GM19372 (cell line): Measurements from ENCODE around the gene MFAP3L.
"Not testable (repeated sequence)": the region's sequence is repeated elsewhere in the genome, so short reads cannot be mapped to it uniquely, and the experiment has no call there.

Experiments
- ATAC-seq: cut with Tn5 transposase; IDR thresholded peaks from one replicate; pipeline ENCODE4 v1.9.1; 2021; ENCODE audit warnings: mild to moderate bottlenecking, low read depth, moderate library complexity; ENCODE audit not compliant: unreplicated experiment

MFAP3L gene

GRCh38 chr4:170026253-170027021, at the start of gene MFAP3L:
Gene MFAP3L (minus strand): TSS chr4:170026395. CDS start chr4:170005877, 20,518 bp downstream.
- peak; percentile 77 for ATAC-seq

- ATAC-seq: no peak
Observed at GRCh38 chr4:170071196-170071595, 45.0 kb upstream of the MFAP3L start.

DNA sequence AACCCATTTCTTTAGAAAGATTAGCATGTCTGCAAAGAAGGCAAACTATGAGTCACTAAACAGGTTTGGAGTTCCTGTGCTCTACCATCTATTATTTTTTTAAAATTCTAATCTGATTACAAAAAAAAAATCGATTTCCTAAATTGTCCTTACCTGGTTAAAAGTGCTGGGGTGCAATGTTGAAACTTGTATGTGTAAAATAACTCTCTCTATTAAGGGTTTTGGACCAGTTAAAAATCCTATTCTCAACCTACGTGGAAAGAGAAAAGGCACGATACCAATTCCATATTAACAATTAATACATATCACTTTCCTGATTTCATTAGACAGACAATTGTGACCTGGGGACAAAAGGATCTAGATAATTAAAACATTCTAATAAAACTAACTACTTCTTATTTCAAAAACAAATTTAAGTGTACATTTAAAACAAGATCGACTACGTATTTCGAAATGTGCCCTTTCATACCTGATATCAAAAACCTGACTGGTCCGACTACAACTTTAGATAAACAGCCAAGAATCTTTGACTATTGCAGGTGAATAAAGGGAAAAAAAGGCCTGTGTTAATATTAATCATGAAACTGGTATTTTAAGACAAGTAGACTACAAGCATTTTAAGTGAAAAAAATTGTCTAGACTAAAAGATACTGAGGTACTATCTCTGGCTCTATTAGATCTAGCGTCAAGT, 42.4 kb upstream of the MFAP3L start:
- ATAC-seq: no peak

DNA sequence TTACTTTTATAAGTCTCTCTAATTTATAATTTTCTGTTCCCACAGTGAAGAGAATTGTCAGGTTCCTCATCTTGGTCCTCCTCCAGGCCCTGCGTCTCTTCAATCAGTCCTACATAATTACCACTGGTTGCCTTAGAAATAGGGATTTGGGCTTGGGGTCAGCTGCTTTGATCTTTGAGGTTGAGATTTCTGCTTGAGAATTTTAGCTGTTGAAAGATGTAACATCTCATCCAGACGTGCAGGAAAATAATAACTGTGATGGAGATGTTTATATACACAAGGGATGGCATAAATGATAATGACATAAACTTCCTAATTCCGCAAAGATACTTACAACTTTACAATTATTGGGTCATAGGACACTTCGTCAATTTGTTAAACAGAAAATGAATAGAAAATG, 33.2 kb upstream of the MFAP3L start:
- no peak for ATAC-seq

GRCh38 chr4:170058826-170059225, 32.6 kb upstream of the MFAP3L start:
- no peak for ATAC-seq

DNA sequence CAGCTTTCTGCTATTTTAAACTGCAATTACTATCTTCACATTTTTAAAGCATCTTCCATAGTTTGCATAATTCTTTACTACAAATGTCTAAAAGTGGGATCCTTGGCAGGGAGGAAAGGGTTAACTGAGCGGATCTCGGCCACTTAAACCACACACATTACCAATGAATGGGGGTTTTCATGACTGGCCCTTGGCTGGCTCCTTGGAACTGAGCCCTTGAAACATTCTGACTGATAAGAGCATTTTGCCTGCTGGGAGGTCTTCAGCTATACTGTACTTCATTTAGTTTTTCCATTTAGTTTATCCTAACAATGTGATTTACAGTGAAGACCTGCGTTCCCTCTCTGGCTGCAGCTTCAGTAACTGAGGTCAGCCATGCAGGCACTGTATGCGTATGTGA, 31.7 kb upstream of the MFAP3L start:
- no peak for ATAC-seq

DNA sequence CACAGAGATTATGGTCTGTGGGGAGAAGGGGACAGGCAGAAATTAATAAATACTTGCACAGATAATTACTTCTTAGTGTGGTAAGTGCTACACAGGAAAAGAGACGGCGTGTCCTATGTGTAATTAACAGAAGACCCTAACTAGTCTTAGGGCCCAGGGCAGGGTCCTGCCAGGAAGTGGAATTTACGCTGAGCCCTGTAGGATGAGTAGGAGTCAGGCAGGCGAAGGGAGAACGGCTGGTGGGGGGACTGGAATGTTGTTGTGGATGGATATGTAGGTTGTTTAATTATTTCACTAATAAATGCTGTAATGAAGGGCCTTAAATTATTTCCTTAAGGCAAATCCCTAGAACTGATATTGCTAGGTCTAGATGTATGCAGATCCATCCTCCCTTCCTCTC, 26.7 kb upstream of the MFAP3L start:
- no peak for ATAC-seq

GRCh38 chr4:170051402-170051801, 25.2 kb upstream of the MFAP3L start:
- no peak for ATAC-seq

DNA sequence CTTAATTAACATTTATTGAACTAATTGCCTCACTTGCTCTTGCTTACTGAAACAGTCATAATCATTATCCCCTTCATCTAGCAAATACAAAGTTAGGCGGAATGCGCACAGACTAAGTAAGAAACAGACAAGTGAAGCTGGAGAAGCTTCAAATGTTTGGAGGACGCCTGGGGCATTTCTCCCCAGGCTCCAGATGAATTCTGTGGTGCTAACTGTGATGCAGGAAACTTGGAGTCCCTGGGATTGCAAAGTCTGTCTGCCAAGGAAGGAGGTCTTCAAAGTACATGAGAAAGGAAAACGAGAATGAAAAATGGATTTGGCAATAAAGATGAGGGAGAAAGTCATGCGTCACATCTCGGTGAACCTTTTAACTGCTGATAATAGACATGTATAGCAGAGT, 23.6 kb upstream of the MFAP3L start:
- ATAC-seq: no peak

DNA sequence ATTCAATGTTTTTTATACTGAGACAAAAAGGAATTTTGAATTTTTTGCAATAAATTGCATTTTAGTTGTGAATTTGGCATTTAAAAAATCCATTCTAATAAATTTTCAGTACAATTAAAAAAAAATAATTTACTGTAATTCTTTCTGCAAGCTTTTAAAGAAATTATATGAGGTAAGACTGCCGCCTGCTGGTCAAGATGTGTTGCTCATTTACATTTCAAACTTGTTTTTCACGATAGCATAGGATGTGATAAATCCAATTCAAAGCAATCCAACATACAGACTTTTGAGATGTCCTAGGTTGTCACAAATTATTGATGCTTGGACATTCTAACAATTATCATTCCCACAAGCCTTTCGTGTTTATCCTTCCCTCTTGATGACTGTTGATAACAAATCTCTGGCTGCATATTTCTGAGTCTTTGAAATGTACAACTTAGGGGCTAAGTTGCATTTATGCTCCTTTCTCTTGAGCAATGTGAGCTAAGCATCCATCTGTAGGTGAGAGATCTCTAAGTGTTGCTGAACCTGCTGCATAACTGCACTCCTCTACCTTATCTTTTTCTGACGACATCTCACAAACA, 21.7 kb upstream of the MFAP3L start:
- ATAC-seq: no peak

DNA sequence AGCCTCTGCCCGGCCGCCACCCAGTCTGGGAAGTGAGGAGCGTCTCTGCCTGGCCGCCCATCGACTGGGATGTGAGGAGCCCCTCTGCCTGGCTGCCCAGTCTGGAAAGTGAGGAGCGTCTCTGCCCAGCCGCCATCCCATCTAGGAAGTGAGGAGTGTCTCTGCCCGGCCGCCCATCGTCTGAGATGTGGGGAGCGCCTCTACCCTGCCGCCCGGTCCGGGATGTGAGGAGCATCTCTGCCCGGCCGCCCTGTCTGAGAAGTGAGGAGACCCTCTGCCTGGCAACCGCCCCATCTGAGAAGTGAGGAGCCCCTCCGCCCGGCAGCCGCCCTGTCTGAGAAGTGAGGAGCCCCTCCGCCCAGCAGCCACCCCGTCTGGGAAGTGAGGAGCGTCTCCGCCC, 20.0 kb upstream of the MFAP3L start:
- not testable (repeated sequence) for ATAC-seq

DNA sequence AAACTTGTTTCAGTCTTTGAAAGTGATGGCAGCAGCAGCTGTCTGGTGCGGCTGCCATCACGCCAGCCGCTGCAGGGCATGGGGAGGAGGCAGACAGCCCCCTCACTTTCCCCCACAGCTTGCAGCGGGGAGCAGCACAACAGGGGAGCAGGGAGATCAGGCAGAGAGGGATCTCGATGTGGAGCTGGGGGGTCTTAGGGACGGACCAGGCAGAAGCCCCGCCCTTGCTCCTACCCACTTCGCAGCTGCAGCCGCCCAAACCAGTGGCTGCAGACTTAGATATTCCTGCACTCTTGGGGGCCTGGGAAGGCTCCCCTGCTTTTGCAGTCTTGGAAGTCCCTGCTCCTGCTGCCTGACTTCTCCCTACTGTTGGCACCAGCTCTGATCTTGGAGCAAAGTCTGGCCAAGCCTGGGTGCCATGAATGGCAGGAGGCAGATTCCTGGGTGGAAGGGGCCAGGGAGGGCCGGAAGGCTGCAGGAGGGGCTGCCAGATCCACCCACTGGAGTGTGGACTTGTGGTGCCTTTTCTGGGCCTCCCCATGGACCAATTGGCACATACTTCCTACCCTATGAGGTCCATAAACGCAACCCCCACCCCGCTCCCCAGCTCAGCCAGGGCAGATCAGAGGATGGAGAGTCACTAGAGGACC, 14.0 kb upstream of the MFAP3L start:
- ATAC-seq: no peak

DNA sequence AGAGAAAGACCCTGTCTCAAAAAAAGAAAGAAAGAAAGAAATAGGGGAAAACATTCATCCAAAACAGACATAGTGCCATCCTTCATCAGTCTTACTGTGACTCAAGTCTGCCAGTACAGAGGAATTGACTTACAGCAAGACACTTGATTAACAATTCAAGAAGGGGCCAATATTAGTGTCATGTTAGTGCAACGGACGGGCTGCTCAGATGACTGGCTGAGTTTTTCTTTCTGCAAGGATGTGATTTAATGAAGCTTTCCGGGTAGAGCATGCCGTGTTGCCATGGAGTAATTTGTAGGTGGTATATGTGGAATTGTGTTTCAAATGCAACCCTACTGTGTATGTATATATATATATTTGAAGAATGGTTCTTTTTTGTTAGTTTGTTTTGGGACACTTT, 12.6 kb upstream of the MFAP3L start:
- ATAC-seq: no peak

GRCh38 chr4:170038232-170038631, 12.0 kb upstream of the MFAP3L start:
- ATAC-seq: no peak

DNA sequence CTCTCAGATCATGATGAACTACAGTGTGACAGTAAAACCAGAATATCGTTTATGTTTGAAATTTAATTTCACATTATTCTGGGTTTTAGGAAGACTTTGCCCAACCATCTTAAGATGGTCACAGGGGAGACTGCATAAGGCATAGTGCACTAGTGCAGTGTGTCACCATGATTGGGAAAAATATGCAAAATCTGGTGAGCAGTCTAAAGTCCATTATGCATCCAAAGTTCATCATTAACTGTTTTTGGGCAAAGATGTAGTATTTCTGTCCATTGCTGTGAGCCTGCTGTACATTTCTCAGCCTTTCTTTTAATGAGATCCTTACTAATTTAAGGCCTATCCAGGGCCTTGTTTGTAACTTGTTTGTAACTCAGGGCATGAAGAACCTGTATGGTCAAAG, 11.3 kb upstream of the MFAP3L start:
- ATAC-seq: no peak

DNA sequence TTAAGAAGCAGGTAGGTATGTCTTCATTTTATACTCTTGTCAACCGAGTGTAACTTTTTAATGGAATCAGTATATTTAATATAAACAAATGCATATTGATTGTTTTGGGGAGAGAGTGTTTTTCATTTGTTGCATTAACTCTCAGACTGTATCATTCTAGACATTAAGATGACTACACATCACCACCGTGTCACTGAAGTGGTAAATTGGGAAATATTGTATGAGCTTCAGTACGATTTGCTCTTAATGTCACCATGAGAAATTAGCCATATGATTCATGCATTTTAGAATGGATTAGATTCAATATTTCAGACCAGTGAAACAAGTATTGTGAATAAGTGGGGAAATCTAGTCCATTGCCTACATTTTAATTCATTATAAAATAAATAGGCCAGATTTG, 9.7 kb upstream of the MFAP3L start:
- ATAC-seq: no peak

DNA sequence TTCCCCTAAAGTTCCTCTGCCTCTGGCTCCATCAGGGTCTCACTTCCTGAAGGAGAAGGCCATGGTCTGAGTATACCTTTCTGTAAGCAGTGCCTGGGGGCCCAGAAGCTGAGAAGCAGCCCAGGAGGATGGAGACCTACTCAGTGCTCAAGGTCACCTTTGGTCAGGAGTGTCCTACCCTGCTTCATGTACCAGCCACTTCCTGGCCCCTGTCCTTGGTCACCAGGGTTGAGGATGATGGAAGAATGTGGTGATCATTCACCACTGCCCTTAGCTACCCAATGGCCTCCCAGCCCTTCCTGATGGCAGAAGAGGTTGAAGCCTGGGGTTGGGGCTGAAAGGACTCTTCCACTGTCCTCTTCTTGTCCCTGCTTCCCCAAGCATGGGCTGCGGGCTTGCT, 9.0 kb upstream of the MFAP3L start:
- ATAC-seq: no peak

- ATAC-seq: no peak
Observed at GRCh38 chr4:170033999-170034398, 7.8 kb upstream of the MFAP3L start.

DNA sequence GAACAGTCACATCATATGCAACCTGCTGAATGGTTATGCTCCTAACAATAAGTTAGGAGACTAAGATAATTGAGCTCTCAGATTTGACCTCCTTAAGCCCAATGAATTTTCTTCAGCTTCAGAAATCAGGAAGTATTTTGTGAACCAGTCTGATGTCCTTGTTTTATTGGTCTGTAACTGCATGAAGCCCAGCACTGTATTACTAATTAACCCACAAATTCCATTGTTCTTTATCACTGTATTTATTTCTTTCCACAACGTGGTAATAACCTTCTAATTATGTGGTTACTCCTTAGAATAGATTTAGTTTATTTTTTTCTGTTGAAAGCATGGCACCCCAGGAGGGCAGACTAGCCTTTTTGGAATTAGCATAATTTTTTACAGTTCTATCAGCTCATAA, 3.9 kb upstream of the MFAP3L start:
- ATAC-seq: no peak

DNA sequence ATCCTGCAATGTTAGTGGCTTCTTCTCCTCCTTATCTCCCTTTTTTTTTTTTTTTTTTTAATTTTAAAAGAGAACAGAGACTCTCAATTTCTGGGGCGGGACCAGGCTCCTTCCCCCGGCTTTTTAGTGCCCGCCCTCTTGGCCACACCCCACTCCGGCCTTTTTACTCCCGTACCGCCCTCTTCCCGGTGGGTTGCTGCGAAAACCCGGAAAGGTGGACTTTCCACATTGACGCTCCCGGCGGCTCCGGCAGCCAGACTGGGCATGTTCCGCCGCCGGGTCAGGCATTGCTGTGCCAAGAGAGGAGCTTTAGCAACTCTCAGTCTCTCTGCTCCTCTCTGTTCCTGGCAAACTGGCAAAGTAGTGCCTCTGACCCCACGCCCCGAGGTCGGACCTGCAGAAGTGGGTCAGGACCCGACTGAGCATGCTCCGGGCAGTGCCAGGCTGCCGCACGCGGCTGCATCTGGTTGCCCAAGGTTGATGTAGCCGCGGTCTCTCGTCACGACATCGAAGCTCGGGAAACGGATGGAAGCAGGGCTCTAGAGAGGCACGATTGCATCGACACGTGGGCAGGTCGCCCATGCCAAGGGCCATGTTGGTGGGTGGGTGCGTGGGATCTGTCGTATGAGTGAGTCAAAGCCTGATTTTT, 1.1 kb upstream of the MFAP3L start:
- ATAC-seq: peak; percentile 53
